SK-N-SH (cell line): Measurements from ENCODE around the gene RGS6. TPM values are rescaled to one million over a fixed set of nuclear protein-coding genes. Genes with fewer than 3 reads are reported as not detected.

Experiments used
- CTCF ChIA-PET: fragments of 300-600, 350-600 bp; formaldehyde crosslinking; extraction: SDS; loops from one replicate; lab custom pipeline; 2021; lab: Yijun Ruan, JAX
- POLR2A ChIA-PET: fragments of 350-600 bp; sonication (Branson Sonifier 250); formaldehyde crosslinking; extraction: SDS; loops from one replicate; lab custom pipeline; 2020; ENCODE audit warnings: antibody characterized with exemption, inconsistent platforms; lab: Yijun Ruan, JAX
- DNase-seq: peaks from one replicate; pipeline ENCODE4 v3.0.0; 2012
- H2AFZ ChIP-seq: fragments of 200-600 bp; sonication (generic); 2 replicates; pipeline ENCODE4 v1.8.1; 2016; ENCODE audit warnings: antibody characterized with exemption, mild to moderate bottlenecking, low read depth
- H3F3A ChIP-seq: fragments of 200-600 bp; sonication (generic); replicated peaks from 2 replicates; pipeline ENCODE3; 2016; ENCODE audit warnings: antibody characterized with exemption, mild to moderate bottlenecking; ENCODE audit not compliant: insufficient read depth
- H3K27ac ChIP-seq, 2 experiments: fragments of 200-500 bp in 1 of 2; fragments of 200-600 bp in 1 of 2; sonication (Bioruptor generic) in 1 of 2; sonication (generic), shearing (Covaris generic) in 1 of 2; 2 replicates each; pipeline versions ENCODE4 v1.5.1 to v1.6.1; 2014 to 2016; ENCODE audit warnings: low read depth in 2 of 2, inconsistent platforms in 1 of 2, low read length in 1 of 2, mild to moderate bottlenecking in 1 of 2, mixed read lengths in 1 of 2
- H3K27me3 ChIP-seq: fragments of 200-600 bp; sonication (generic), shearing (Covaris generic); 2 replicates; pipeline ENCODE4 v1.6.1; 2016; ENCODE audit warnings: mixed run types; ENCODE audit not compliant: insufficient read depth
- H3K36me3 ChIP-seq, 2 experiments: fragments of 200-500 bp in 1 of 2; fragments of 200-600 bp in 1 of 2; sonication (Bioruptor generic) in 1 of 2; sonication (generic) in 1 of 2; replicated peaks in 1 of 2; 2 replicates each; pipeline versions ENCODE3 to v1.5.1; 2014 to 2016; ENCODE audit warnings: low read length in 1 of 2, mild to moderate bottlenecking in 1 of 2; ENCODE audit not compliant: insufficient read depth in 2 of 2, control insufficient read depth in 1 of 2
- H3K4me1 ChIP-seq, 2 experiments: fragments of 200-500 bp in 1 of 2; fragments of 200-600 bp in 1 of 2; sonication (Bioruptor generic) in 1 of 2; sonication (generic), shearing (Covaris generic) in 1 of 2; 2 replicates each; pipeline versions ENCODE4 v1.5.1 to v1.6.1; 2014 to 2016; ENCODE audit warnings: low read depth in 1 of 2, low read length in 1 of 2, mixed run types in 1 of 2; ENCODE audit not compliant: insufficient read depth in 2 of 2, control insufficient read depth in 1 of 2
- H3K4me2 ChIP-seq: fragments of 200-600 bp; sonication (generic), shearing (Covaris generic); 2 replicates; pipeline ENCODE4 v1.6.1; 2017; ENCODE audit warnings: mixed run types
- H3K4me3 ChIP-seq, 2 experiments: fragments of 200-500 bp in 1 of 2; fragments of 200-600 bp in 1 of 2; sonication (Bioruptor generic) in 1 of 2; sonication (generic), shearing (Covaris generic) in 1 of 2; 2 replicates each; pipeline versions ENCODE4 v1.5.1 to v1.8.1; 2014 to 2016; ENCODE audit warnings: low read depth in 2 of 2, inconsistent platforms in 1 of 2, low read length in 1 of 2, mild to moderate bottlenecking in 1 of 2, mixed read lengths in 1 of 2, moderate library complexity in 1 of 2
- H3K79me2 ChIP-seq: fragments of 200-600 bp; sonication (generic); 2 replicates; pipeline ENCODE4 v1.8.1; 2017; ENCODE audit warnings: mild to moderate bottlenecking; ENCODE audit not compliant: insufficient read depth
- H3K9ac ChIP-seq: fragments of 200-600 bp; sonication (generic); 2 replicates; pipeline ENCODE4 v1.6.1; 2017; ENCODE audit warnings: mixed run types
- H3K9me2 ChIP-seq: fragments of 200-600 bp; sonication (generic); 2 replicates; pipeline ENCODE4 v1.6.1; 2017; ENCODE audit warnings: mixed run types
- H3K9me3 ChIP-seq: fragments of 200-600 bp; sonication (generic); 2 replicates; pipeline ENCODE4 v1.6.1; 2017; ENCODE audit warnings: mixed run types, mild to moderate bottlenecking, moderate library complexity
- H4K20me1 ChIP-seq: fragments of 200-600 bp; sonication (generic); 2 replicates; pipeline ENCODE4 v1.6.1; 2017; ENCODE audit warnings: mild to moderate bottlenecking, mixed run types; ENCODE audit not compliant: insufficient read depth
- CHD2 ChIP-seq: fragments of 150-350 bp; IDR thresholded peaks from 2 replicates; pipeline ENCODE4 v1.6.1; 2018; ENCODE audit warnings: low read length; ENCODE audit not compliant: partially characterized antibody
- CTCF ChIP-seq: fragments of 200-600 bp; sonication (generic); IDR thresholded peaks from 2 replicates; pipeline ENCODE4 v1.6.1; 2017; ENCODE audit warnings: antibody characterized with exemption, mild to moderate bottlenecking, moderate library complexity
- ELF1 ChIP-seq: IDR thresholded peaks from 2 replicates; pipeline ENCODE4 v1.4.0; 2012
- EP300 ChIP-seq, 2 experiments: IDR thresholded peaks; 2 replicates each; pipeline versions ENCODE4 v1.4.0 to v1.6.1; 2012; ENCODE audit warnings: borderline replicate concordance in 1 of 2, low read depth in 1 of 2, low read length in 1 of 2
- FOSL2 ChIP-seq: IDR thresholded peaks from 2 replicates; pipeline ENCODE4 v1.4.0; 2012; ENCODE audit warnings: low read depth, mild to moderate bottlenecking, moderate library complexity, borderline replicate concordance
- FOXJ3 ChIP-seq: sonication (generic); formaldehyde crosslinking; IDR thresholded peaks from 2 replicates; pipeline ENCODE4 v1.5.1; 2020; ENCODE audit warnings: mild to moderate bottlenecking, missing genetic modification reagents
- GABPA ChIP-seq: IDR thresholded peaks from 2 replicates; pipeline ENCODE4 v1.4.0; 2012; ENCODE audit warnings: low read depth, mild to moderate bottlenecking
- GATA2 ChIP-seq: sonication (generic); formaldehyde crosslinking; IDR thresholded peaks from 2 replicates; pipeline ENCODE4 v1.5.0; 2020; ENCODE audit warnings: mild to moderate bottlenecking, missing genetic modification reagents
- MXI1 ChIP-seq: IDR thresholded peaks from 2 replicates; pipeline ENCODE4 v1.6.1; 2012; ENCODE audit warnings: mild to moderate bottlenecking, low read depth, low read length, improper control_type of control experiment
- NRF1 ChIP-seq: IDR thresholded peaks from 2 replicates; pipeline ENCODE4 v1.6.1; 2012; ENCODE audit warnings: low read depth, mild to moderate bottlenecking, low read length
- POLR2AphosphoS5 ChIP-seq: IDR thresholded peaks from 2 replicates; pipeline ENCODE4 v1.6.1; 2012; ENCODE audit warnings: low read depth, low read length
- RAD21 ChIP-seq: IDR thresholded peaks from 2 replicates; pipeline ENCODE4 v1.6.1; 2012; ENCODE audit warnings: mild to moderate bottlenecking, low read length
- SMC3 ChIP-seq: IDR thresholded peaks from 2 replicates; pipeline ENCODE4 v1.6.1; 2012; ENCODE audit warnings: low read depth, low read length, improper control_type of control experiment
- TCF12 ChIP-seq: IDR thresholded peaks from 2 replicates; pipeline ENCODE4 v1.4.0; 2012
- WGBS: methylation state at CpG from one replicate; pipeline ENCODE4 v1.1.6; 2017; ENCODE audit warnings: low lambda C conversion rate; 5-methylcytosine and 5-hydroxymethylcytosine counted together
- polyA plus RNA-seq, 3 experiments: library from polyadenylated mRNA; depleted of rRNA; stranded (reverse); fragments of >200 nt; gene quantifications; 2 replicates each; pipeline ENCODE4 v1.2.3, GENCODE V29; 2012
- TF ChIP-seq, protein P1 (sequence below): IDR thresholded peaks from 2 replicates; pipeline ENCODE4 v1.6.1; 2012; ENCODE audit warnings: mild to moderate bottlenecking, low read depth, low read length, moderate library complexity
- TF ChIP-seq, protein P2 (sequence below): IDR thresholded peaks from 2 replicates; pipeline ENCODE4 v1.4.0; 2012; ENCODE audit warnings: low read depth, borderline replicate concordance

RGS6 gene
- polyA plus RNA-seq, 1 of the 3 experiments (the other 2 are of a cell fraction) = not detected

DNA sequence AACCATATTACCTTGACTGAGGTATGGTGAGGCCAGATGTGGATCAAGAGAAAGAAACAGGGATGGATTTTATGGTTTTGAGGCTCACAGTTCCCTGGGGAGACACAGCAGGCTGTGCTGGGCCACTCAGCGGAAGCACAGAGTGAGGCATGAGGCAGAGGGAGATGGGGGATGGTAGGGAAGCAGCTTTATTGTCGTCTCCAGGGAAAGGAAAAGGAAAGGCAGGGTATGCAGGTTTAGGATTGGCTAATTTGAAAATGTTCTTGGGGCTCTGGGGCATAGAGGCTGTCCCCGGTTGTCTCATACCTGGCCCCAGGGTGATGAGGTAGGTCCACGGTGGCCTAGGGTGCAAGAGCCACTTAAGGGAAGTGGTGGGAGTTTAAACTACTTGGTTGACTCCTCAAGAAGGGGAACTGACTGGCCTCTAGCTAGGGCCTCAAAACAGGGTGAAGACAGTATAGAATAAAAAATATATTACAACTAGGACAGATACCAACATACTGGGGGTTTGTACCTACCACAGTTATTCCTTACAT is 322.8 kb downstream of the RGS6 start:
- Histone ChIP-seq H3K4me1 (no peaks in the 10 kb centered on the region), H4K20me1 (no peaks in the 10 kb centered on the region), H3F3A (no peaks in the 10 kb centered on the region), H2AFZ (no peak overlapping the region), H3K9ac (no peak overlapping the region), H3K27me3 (no peaks in the 10 kb centered on the region), H3K4me3 (no peak overlapping the region), H3K79me2 (no peaks in the 10 kb centered on the region), H3K9me3 (no peaks in the 10 kb centered on the region), H3K4me2 (no peak overlapping the region), H3K36me3 (no peaks in the 10 kb centered on the region), H3K9me2 (no peaks in the 10 kb centered on the region), H3K27ac (no peak overlapping the region)
- TF ChIP-seq FOSL2 = no peak
- no peak for TF ChIP-seq MXI1
- TF ChIP-seq EP300 (IDR thresholded peaks at IDR 0.05; ENCODE audit: borderline replicate concordance in 1 of 2, low read depth in 1 of 2, low read length in 1 of 2) = no peak
- ChIA-PET POLR2A (no interaction called here), CTCF (interaction anchor here (1.0 kb wide), 1 partner anchor 12 kb away, joined by 3 read pairs; no protein-coding TSS in a partner anchor)
- WGBS = 3% methylated on average over 4 of the region's 4 CpGs
- no peak for DNase-seq

DNA sequence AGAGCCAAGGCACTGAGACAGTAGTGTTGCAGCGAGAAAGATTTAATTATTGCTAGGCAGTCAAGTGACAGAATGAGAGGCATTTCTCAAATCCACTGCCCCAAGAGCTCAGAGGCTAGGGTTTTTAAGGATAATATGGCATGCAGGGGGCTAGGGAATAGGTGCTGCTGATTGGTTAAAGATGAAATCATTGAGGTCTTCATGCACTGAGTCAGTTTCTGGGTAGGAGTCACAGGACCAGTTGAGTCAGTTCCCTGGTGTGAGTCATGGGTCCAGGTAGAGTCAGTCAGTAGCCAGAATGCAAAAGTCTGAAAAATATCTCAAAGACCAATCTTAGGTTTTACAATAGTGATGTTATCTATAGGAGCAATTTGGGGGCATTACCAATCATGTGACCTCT is 323.8 kb downstream of the RGS6 start:
- Histone ChIP-seq H3K4me3 (no peak overlapping the region), H3K36me3 (no peaks in the 10 kb centered on the region), H2AFZ (no peak overlapping the region), H3K27me3 (no peaks in the 10 kb centered on the region), H3K4me2 (no peak overlapping the region), H3K27ac (no peak overlapping the region), H4K20me1 (no peaks in the 10 kb centered on the region), H3K9me2 (no peaks in the 10 kb centered on the region), H3K4me1 (no peaks in the 10 kb centered on the region), H3K9me3 (no peaks in the 10 kb centered on the region), H3K79me2 (no peaks in the 10 kb centered on the region), H3F3A (no peaks in the 10 kb centered on the region), H3K9ac (no peak overlapping the region)
- WGBS = 0% methylated on average over 1 of the region's 1 CpG
- no peak for TF ChIP-seq GABPA
- no peak for TF ChIP-seq RAD21
- TF ChIP-seq TCF12 = no peak
- TF ChIP-seq SMC3 = no peak
- TF ChIP-seq ELF1 = no peak
- TF ChIP-seq, protein P1, sequence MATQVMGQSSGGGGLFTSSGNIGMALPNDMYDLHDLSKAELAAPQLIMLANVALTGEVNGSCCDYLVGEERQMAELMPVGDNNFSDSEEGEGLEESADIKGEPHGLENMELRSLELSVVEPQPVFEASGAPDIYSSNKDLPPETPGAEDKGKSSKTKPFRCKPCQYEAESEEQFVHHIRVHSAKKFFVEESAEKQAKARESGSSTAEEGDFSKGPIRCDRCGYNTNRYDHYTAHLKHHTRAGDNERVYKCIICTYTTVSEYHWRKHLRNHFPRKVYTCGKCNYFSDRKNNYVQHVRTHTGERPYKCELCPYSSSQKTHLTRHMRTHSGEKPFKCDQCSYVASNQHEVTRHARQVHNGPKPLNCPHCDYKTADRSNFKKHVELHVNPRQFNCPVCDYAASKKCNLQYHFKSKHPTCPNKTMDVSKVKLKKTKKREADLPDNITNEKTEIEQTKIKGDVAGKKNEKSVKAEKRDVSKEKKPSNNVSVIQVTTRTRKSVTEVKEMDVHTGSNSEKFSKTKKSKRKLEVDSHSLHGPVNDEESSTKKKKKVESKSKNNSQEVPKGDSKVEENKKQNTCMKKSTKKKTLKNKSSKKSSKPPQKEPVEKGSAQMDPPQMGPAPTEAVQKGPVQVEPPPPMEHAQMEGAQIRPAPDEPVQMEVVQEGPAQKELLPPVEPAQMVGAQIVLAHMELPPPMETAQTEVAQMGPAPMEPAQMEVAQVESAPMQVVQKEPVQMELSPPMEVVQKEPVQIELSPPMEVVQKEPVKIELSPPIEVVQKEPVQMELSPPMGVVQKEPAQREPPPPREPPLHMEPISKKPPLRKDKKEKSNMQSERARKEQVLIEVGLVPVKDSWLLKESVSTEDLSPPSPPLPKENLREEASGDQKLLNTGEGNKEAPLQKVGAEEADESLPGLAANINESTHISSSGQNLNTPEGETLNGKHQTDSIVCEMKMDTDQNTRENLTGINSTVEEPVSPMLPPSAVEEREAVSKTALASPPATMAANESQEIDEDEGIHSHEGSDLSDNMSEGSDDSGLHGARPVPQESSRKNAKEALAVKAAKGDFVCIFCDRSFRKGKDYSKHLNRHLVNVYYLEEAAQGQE = no peak
- TF ChIP-seq, protein P2, sequence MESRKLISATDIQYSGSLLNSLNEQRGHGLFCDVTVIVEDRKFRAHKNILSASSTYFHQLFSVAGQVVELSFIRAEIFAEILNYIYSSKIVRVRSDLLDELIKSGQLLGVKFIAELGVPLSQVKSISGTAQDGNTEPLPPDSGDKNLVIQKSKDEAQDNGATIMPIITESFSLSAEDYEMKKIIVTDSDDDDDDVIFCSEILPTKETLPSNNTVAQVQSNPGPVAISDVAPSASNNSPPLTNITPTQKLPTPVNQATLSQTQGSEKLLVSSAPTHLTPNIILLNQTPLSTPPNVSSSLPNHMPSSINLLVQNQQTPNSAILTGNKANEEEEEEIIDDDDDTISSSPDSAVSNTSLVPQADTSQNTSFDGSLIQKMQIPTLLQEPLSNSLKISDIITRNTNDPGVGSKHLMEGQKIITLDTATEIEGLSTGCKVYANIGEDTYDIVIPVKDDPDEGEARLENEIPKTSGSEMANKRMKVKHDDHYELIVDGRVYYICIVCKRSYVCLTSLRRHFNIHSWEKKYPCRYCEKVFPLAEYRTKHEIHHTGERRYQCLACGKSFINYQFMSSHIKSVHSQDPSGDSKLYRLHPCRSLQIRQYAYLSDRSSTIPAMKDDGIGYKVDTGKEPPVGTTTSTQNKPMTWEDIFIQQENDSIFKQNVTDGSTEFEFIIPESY = no peak
- TF ChIP-seq FOSL2 = no peak
- no peak for TF ChIP-seq CTCF
- no peak for TF ChIP-seq GATA2 (CRISPR knock-in tag)
- no peak for TF ChIP-seq NRF1
- TF ChIP-seq FOXJ3 (CRISPR knock-in tag) = no peak
- TF ChIP-seq POLR2AphosphoS5 = no peak
- no peak for TF ChIP-seq CHD2
- CTCF ChIA-PET = no interaction called here
- POLR2A ChIA-PET = no interaction called here
- no peak for DNase-seq
